ENCODE measurements around the gene PDE11A. TPM values are rescaled to one million over a fixed set of nuclear protein-coding genes. Genes with fewer than 3 reads are reported as not detected.

The PDE11A gene
- total and polyA plus RNA-seq, 2 of the 8 experiments (the other 6 are each of a cell fraction or from before 2014, with no cell fraction given): 0.19 to 0.23 TPM

DNA sequence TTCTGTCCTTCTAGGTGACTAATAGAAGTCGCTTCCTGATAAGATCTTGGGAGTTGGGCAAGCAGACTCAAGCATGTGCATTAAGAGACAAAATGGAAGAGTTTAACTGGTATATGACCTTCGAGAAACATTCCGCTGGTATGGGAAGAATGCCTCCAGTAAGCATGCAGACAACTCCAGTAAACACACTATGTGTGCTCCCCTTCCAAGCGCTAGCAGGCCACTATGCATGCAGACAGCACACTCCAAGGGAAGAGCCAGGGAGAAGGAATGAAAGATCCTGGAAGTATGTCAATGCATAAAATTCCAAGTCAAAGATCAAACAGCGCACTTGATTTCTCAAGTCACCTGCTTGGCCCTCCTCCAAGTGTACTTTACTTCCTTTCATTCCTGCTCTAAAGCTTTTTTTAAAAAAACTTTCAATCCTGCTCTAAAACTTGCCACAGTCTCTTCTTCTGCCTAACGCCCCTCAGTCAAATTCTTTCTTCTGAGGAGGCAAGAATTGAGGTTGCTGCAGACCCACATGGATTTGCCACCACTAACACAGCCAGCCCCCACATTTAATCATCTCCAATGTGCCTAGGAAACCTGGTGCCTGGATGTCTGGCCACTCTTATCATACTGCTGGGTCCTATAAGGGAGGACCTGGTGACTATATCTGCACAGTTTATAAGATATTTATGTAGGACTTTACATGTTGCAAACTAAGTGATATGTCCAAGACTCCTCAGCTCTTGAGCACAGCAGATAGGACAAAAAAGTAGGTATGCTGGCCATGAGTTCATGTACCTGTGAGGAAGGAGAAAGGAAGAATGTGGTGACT, 239.8 kb downstream of the PDE11A start:
- H3K18ac ChIP-seq (ENCODE audit: extremely low read depth, low read length): no peak overlapping the region
- no peak overlapping the region for H4K8ac ChIP-seq (ENCODE audit: extremely low read depth, insufficient read depth, low read length)
- no peak overlapping the region for H2BK20ac ChIP-seq (ENCODE audit: low read length)
- no peak overlapping the region for H2BK12ac ChIP-seq (ENCODE audit: low read depth, low read length)
- H2AFZ ChIP-seq (ENCODE audit: low read length): no peak overlapping the region
- H2AK5ac ChIP-seq (ENCODE audit: low read depth, low read length): no peak overlapping the region
- 89% methylated on average over 6 of the region's 6 CpGs; no CpG with 5 or more reads in 1 of the 2 experiments for WGBS, 2 experiments (ENCODE audit: extremely low coverage in 1 of 2, insufficient coverage in 1 of 2, insufficient read length in 1 of 2, insufficient replicate concordance in 2 of 2, low coverage in 1 of 2, low lambda C conversion rate in 2 of 2, missing lambda C conversion rate in 1 of 2)
- no peaks in the 10 kb centered on the region for H3K36me3 ChIP-seq (ENCODE audit: control insufficient read depth in 2 of 4, insufficient read depth in 4 of 4, low read length in 3 of 4)
- no peak overlapping the region for H4K91ac ChIP-seq (replicated peaks; ENCODE audit: insufficient read length, low read length)
- no peak for FAIRE-seq
- no peak overlapping the region for H3K23ac ChIP-seq (ENCODE audit: insufficient read length)
- peaks cover 15 to 24% of the 10 kb centered on the region in 2 experiments for H3K9me3 ChIP-seq (ENCODE audit: insufficient read depth in 2 of 2, low read depth in 1 of 2, low read length in 1 of 2)
- no peak overlapping the region for H2BK15ac ChIP-seq (ENCODE audit: low read length)
- H3K4me1 ChIP-seq (replicated peaks in 1 of 4; ENCODE audit: control insufficient read depth in 3 of 4, insufficient read depth in 4 of 4, low read length in 3 of 4): no peaks in the 10 kb centered on the region
- no peak overlapping the region for H3K56ac ChIP-seq (replicated peaks; ENCODE audit: insufficient read length, low read depth, low read length)
- ChIA-PET POLR2A (ENCODE audit: partially characterized antibody) (no interaction called here), CTCF (ENCODE audit: partially characterized antibody) (interaction anchor here (1.2 kb wide), 1 partner anchor 21 kb away, joined by 3 read pairs; no protein-coding TSS in a partner anchor)
- H3K27ac ChIP-seq (ENCODE audit: low read depth, low read length): no peak overlapping the region
- no peaks in the 10 kb centered on the region for H3K23me2 ChIP-seq (ENCODE audit: low read depth, low read length)
- H3K4me2 ChIP-seq (ENCODE audit: insufficient read depth in 1 of 2, low read depth in 2 of 2, low read length in 2 of 2): no peak overlapping the region
- no peaks in the 10 kb centered on the region for H3K27me3 ChIP-seq (replicated peaks in 1 of 4; ENCODE audit: control insufficient read depth in 3 of 4, extremely low read depth in 1 of 4, insufficient read depth in 3 of 4, low read length in 3 of 4)
- DNase-seq (ENCODE audit: low read depth in 1 of 2, low spot score in 2 of 2): no peak
- no peak overlapping the region for H4K5ac ChIP-seq (ENCODE audit: insufficient read length, low read depth, low read length)
- no peaks in the 10 kb centered on the region for H3K79me2 ChIP-seq (ENCODE audit: control insufficient read depth in 1 of 2, insufficient read depth in 2 of 2, low read length in 2 of 2)
- H3K14ac ChIP-seq (ENCODE audit: insufficient read length): no peak overlapping the region
- no peak overlapping the region for H3K9ac ChIP-seq (replicated peaks in 1 of 4; ENCODE audit: extremely low read depth in 1 of 4, low read depth in 3 of 4, low read length in 3 of 4)
- no peak overlapping the region for H2BK5ac ChIP-seq (ENCODE audit: low read depth, low read length)
- H3K79me1 ChIP-seq (ENCODE audit: low read depth, low read length): no peaks in the 10 kb centered on the region
- no peak overlapping the region for H2BK120ac ChIP-seq (replicated peaks; ENCODE audit: low read depth, low read length)
- H3K4me3 ChIP-seq (ENCODE audit: extremely low read depth in 1 of 4, insufficient read depth in 2 of 4, low read depth in 3 of 4, low read length in 4 of 4): no peak overlapping the region
- no peak overlapping the region for H3K4ac ChIP-seq (replicated peaks; ENCODE audit: insufficient read length, low read depth, low read length)
- H4K20me1 ChIP-seq (replicated peaks in 1 of 2; ENCODE audit: control insufficient read depth in 1 of 2, insufficient read depth in 2 of 2, low read length in 2 of 2): no peaks in the 10 kb centered on the region
- no peak for TF ChIP-seq ASH2L (IDR thresholded peaks at IDR 0.05; ENCODE audit: low read length)
- no peak for TF ChIP-seq CHD2 (IDR thresholded peaks at IDR 0.05; ENCODE audit: low read length)

All from H1 (cell line).